A673 (cell line): ENCODE results near the gene SLC36A1.

Source experiments
- CTCF ChIP-seq: fragments of 300-800, 200-600 bp; sonication (generic); conservative IDR thresholded peaks from 2 replicates; pipeline ENCODE4 v1.5.1; 2017; ENCODE audit warnings: low read depth, mild to moderate bottlenecking, antibody characterized with exemption, low read length, moderate library complexity, mixed read lengths
- EZH2 ChIP-seq: fragments of 200-600 bp; sonication (generic); IDR thresholded peaks from 2 replicates; pipeline ENCODE4 v1.6.1; 2017; ENCODE audit warnings: borderline replicate concordance, low read depth, mild to moderate bottlenecking, mixed read lengths, antibody characterized with exemption, low read length; ENCODE audit not compliant: poor library complexity, severe bottlenecking

GRCh38 chr5:151498395-151499155 lies 51.2 kb downstream of the SLC36A1 start:
- TF ChIP-seq CTCF = no peak
- no peak for TF ChIP-seq EZH2
